Measurements from ENCODE around the gene PTCD2.
"Not testable (repeated sequence)": the region's sequence is repeated elsewhere in the genome, so short reads cannot be mapped to it uniquely, and the experiment has no call there.

The PTCD2 gene

GRCh38 chr5:72285424-72285821 is 34.8 kb upstream of the PTCD2 start:
- Histone ChIP-seq H3K27me3 (ENCODE audit: control insufficient read depth, insufficient read depth, low read length) (no peaks in the 10 kb centered on the region), H3K9ac (ENCODE audit: low read depth, low read length) (no peak overlapping the region), H3K4me1 (ENCODE audit: control insufficient read depth, insufficient read depth, low read length) (no peaks in the 10 kb centered on the region), H3K4me3 (ENCODE audit: low read depth, low read length) (no peak overlapping the region), H3K9me3 (ENCODE audit: control insufficient read depth, insufficient read depth, low read length) (no peaks in the 10 kb centered on the region), H3K36me3 (ENCODE audit: control insufficient read depth, insufficient read depth, low read length) (peaks cover 5% of the 10 kb centered on the region)

- Histone ChIP-seq H3K9me3 (ENCODE audit: control insufficient read depth, insufficient read depth, low read length) (no peaks in the 10 kb centered on the region), H3K36me3 (ENCODE audit: control insufficient read depth, insufficient read depth, low read length) (peaks cover 5% of the 10 kb centered on the region), H3K4me3 (ENCODE audit: low read depth, low read length) (no peak overlapping the region), H3K9ac (ENCODE audit: low read depth, low read length) (no peak overlapping the region), H3K27me3 (ENCODE audit: control insufficient read depth, insufficient read depth, low read length) (no peaks in the 10 kb centered on the region), H3K4me1 (ENCODE audit: control insufficient read depth, insufficient read depth, low read length) (no peaks in the 10 kb centered on the region)
Observed at GRCh38 chr5:72286798-72287197, 33.4 kb upstream of the PTCD2 start.

- Histone ChIP-seq H3K9me3 (ENCODE audit: control insufficient read depth, insufficient read depth, low read length) (no peaks in the 10 kb centered on the region), H3K9ac (ENCODE audit: low read depth, low read length) (no peak overlapping the region), H3K36me3 (ENCODE audit: control insufficient read depth, insufficient read depth, low read length) (no peaks in the 10 kb centered on the region), H3K27me3 (ENCODE audit: control insufficient read depth, insufficient read depth, low read length) (no peaks in the 10 kb centered on the region), H3K4me3 (ENCODE audit: low read depth, low read length) (no peak overlapping the region), H3K4me1 (ENCODE audit: control insufficient read depth, insufficient read depth, low read length) (no peaks in the 10 kb centered on the region)
Observed at GRCh38 chr5:72288924-72289323, 31.2 kb upstream of the PTCD2 start.

- Histone ChIP-seq H3K27me3 (ENCODE audit: control insufficient read depth, insufficient read depth, low read length) (no peaks in the 10 kb centered on the region), H3K9me3 (ENCODE audit: control insufficient read depth, insufficient read depth, low read length) (no peaks in the 10 kb centered on the region), H3K36me3 (ENCODE audit: control insufficient read depth, insufficient read depth, low read length) (no peaks in the 10 kb centered on the region), H3K4me1 (ENCODE audit: control insufficient read depth, insufficient read depth, low read length) (no peaks in the 10 kb centered on the region), H3K4me3 (ENCODE audit: low read depth, low read length) (no peak overlapping the region), H3K9ac (ENCODE audit: low read depth, low read length) (no peak overlapping the region)
Observed at GRCh38 chr5:72290356-72291133, 29.6 kb upstream of the PTCD2 start.

GRCh38 chr5:72291601-72292000 is 28.6 kb upstream of the PTCD2 start:
- Histone ChIP-seq H3K27me3 (ENCODE audit: control insufficient read depth, insufficient read depth, low read length) (no peaks in the 10 kb centered on the region), H3K36me3 (ENCODE audit: control insufficient read depth, insufficient read depth, low read length) (no peaks in the 10 kb centered on the region), H3K4me1 (ENCODE audit: control insufficient read depth, insufficient read depth, low read length) (no peaks in the 10 kb centered on the region), H3K9ac (ENCODE audit: low read depth, low read length) (no peak overlapping the region), H3K4me3 (ENCODE audit: low read depth, low read length) (no peak overlapping the region), H3K9me3 (ENCODE audit: control insufficient read depth, insufficient read depth, low read length) (no peaks in the 10 kb centered on the region)

- no peak overlapping the region for H3K9ac ChIP-seq (ENCODE audit: low read depth, low read length)
- H3K4me3 ChIP-seq (ENCODE audit: low read depth, low read length): no peak overlapping the region
- H3K4me1 ChIP-seq (ENCODE audit: control insufficient read depth, insufficient read depth, low read length): no peaks in the 10 kb centered on the region
- H3K27me3 ChIP-seq (ENCODE audit: control insufficient read depth, insufficient read depth, low read length): no peaks in the 10 kb centered on the region
- no peaks in the 10 kb centered on the region for H3K9me3 ChIP-seq (ENCODE audit: control insufficient read depth, insufficient read depth, low read length)
- no peaks in the 10 kb centered on the region for H3K36me3 ChIP-seq (ENCODE audit: control insufficient read depth, insufficient read depth, low read length)
Observed at GRCh38 chr5:72292411-72292810, 27.8 kb upstream of the PTCD2 start.

GRCh38 chr5:72293495-72294055 is 26.6 kb upstream of the PTCD2 start:
- H3K4me1 ChIP-seq (ENCODE audit: control insufficient read depth, insufficient read depth, low read length): no peaks in the 10 kb centered on the region
- no peaks in the 10 kb centered on the region for H3K27me3 ChIP-seq (ENCODE audit: control insufficient read depth, insufficient read depth, low read length)
- no peaks in the 10 kb centered on the region for H3K36me3 ChIP-seq (ENCODE audit: control insufficient read depth, insufficient read depth, low read length)
- H3K4me3 ChIP-seq (ENCODE audit: low read depth, low read length): no peak overlapping the region
- no peak overlapping the region for H3K9ac ChIP-seq (ENCODE audit: low read depth, low read length)
- no peaks in the 10 kb centered on the region for H3K9me3 ChIP-seq (ENCODE audit: control insufficient read depth, insufficient read depth, low read length)

GRCh38 chr5:72294473-72294872 is 25.7 kb upstream of the PTCD2 start:
- no peak overlapping the region for H3K9ac ChIP-seq (ENCODE audit: low read depth, low read length)
- H3K4me1 ChIP-seq (ENCODE audit: control insufficient read depth, insufficient read depth, low read length): no peaks in the 10 kb centered on the region
- no peaks in the 10 kb centered on the region for H3K9me3 ChIP-seq (ENCODE audit: control insufficient read depth, insufficient read depth, low read length)
- no peaks in the 10 kb centered on the region for H3K36me3 ChIP-seq (ENCODE audit: control insufficient read depth, insufficient read depth, low read length)
- no peak overlapping the region for H3K4me3 ChIP-seq (ENCODE audit: low read depth, low read length)
- no peaks in the 10 kb centered on the region for H3K27me3 ChIP-seq (ENCODE audit: control insufficient read depth, insufficient read depth, low read length)

- H3K9ac ChIP-seq (ENCODE audit: low read depth, low read length): no peak overlapping the region
- H3K36me3 ChIP-seq (ENCODE audit: control insufficient read depth, insufficient read depth, low read length): no peaks in the 10 kb centered on the region
- H3K4me1 ChIP-seq (ENCODE audit: control insufficient read depth, insufficient read depth, low read length): no peaks in the 10 kb centered on the region
Observed at GRCh38 chr5:72295539-72295938, 24.6 kb upstream of the PTCD2 start.

GRCh38 chr5:72296256-72296655 is 23.9 kb upstream of the PTCD2 start:
- no peaks in the 10 kb centered on the region for H3K9me3 ChIP-seq (ENCODE audit: control insufficient read depth, insufficient read depth, low read length)
- H3K4me1 ChIP-seq (ENCODE audit: control insufficient read depth, insufficient read depth, low read length): peaks cover 5% of the 10 kb centered on the region
- H3K4me3 ChIP-seq (ENCODE audit: low read depth, low read length): no peak overlapping the region
- no peaks in the 10 kb centered on the region for H3K36me3 ChIP-seq (ENCODE audit: control insufficient read depth, insufficient read depth, low read length)
- H3K27me3 ChIP-seq (ENCODE audit: control insufficient read depth, insufficient read depth, low read length): no peaks in the 10 kb centered on the region
- H3K9ac ChIP-seq (ENCODE audit: low read depth, low read length): no peak overlapping the region

More at GRCh38 chr5:72295539-72295938, 24.6 kb upstream of the PTCD2 start:
- no peaks in the 10 kb centered on the region for H3K27me3 ChIP-seq (ENCODE audit: control insufficient read depth, insufficient read depth, low read length)
- no peak overlapping the region for H3K4me3 ChIP-seq (ENCODE audit: low read depth, low read length)
- no peaks in the 10 kb centered on the region for H3K9me3 ChIP-seq (ENCODE audit: control insufficient read depth, insufficient read depth, low read length)

- H3K9ac ChIP-seq (ENCODE audit: low read depth, low read length); H3K9me3 ChIP-seq (ENCODE audit: control insufficient read depth, insufficient read depth, low read length); H3K36me3 ChIP-seq (ENCODE audit: control insufficient read depth, insufficient read depth, low read length); H3K27me3 ChIP-seq (ENCODE audit: control insufficient read depth, insufficient read depth, low read length); H3K4me3 ChIP-seq (ENCODE audit: low read depth, low read length): not testable (repeated sequence)
- H3K4me1 ChIP-seq (ENCODE audit: control insufficient read depth, insufficient read depth, low read length): peaks cover 18% of the 10 kb centered on the region
Observed at GRCh38 chr5:72298136-72298535, 22.0 kb upstream of the PTCD2 start.

- Histone ChIP-seq H3K4me3 (ENCODE audit: low read depth, low read length) (no peak overlapping the region), H3K9ac (ENCODE audit: low read depth, low read length) (no peak overlapping the region), H3K4me1 (ENCODE audit: control insufficient read depth, insufficient read depth, low read length) (peaks cover 18% of the 10 kb centered on the region), H3K36me3 (ENCODE audit: control insufficient read depth, insufficient read depth, low read length) (no peaks in the 10 kb centered on the region), H3K27me3 (ENCODE audit: control insufficient read depth, insufficient read depth, low read length) (no peaks in the 10 kb centered on the region), H3K9me3 (ENCODE audit: control insufficient read depth, insufficient read depth, low read length) (no peaks in the 10 kb centered on the region)
Observed at GRCh38 chr5:72298711-72299110, 21.5 kb upstream of the PTCD2 start.
